ENCODE measurements around the gene LMX1B. TPM values are rescaled to one million over a fixed set of nuclear protein-coding genes. Genes with fewer than 3 reads are reported as not detected.

LMX1B gene
- total and polyA plus RNA-seq, 7 donors = 0.12 to 1.4 (median 0.16) TPM; not detected in 2

- peaks cover 7 to 82% (median 38%) of the 10 kb centered on the region in 3 donors for H3K27me3 ChIP-seq
- H3K9me3 ChIP-seq = no peaks in the 10 kb centered on the region
- intact Hi-C loops (cut with DNase I) = no loop called here
- peaks cover 0 to 19% (median 12%) of the 10 kb centered on the region in 4 donors for H3K4me1 ChIP-seq
- no peaks in the 10 kb centered on the region for H3K36me3 ChIP-seq
- DNase-seq = no peak
- H3K4me3 ChIP-seq = no peak overlapping the region
- 61 to 80% methylated on average over 3 of the region's 3 CpGs for WGBS, 2 donors
- TF ChIP-seq POLR2A (IDR thresholded peaks at IDR 0.05) (no peak), POLR2AphosphoS5 (IDR thresholded peaks at IDR 0.05) (no peak), CTCF (IDR thresholded peaks at IDR 0.05) (no peak), EP300 (IDR thresholded peaks at IDR 0.05) (no peak)
- H3K27ac ChIP-seq = no peak overlapping the region
Measured at GRCh38 chr9:126668058-126668457, 54.3 kb downstream of the LMX1B start.

GRCh38 chr9:126669108-126669507, 55.4 kb downstream of the LMX1B start:
- no peak for DNase-seq
- peaks cover 0 to 13% (median 9%) of the 10 kb centered on the region in 4 donors for H3K4me1 ChIP-seq
- no peaks in the 10 kb centered on the region for H3K36me3 ChIP-seq
- 42 to 73% methylated on average over 14 of the region's 14 CpGs for WGBS, 2 donors
- H3K27ac ChIP-seq = no peak overlapping the region
- peaks cover 10 to 82% (median 42%) of the 10 kb centered on the region in 3 donors for H3K27me3 ChIP-seq
- no peak overlapping the region for H3K4me3 ChIP-seq
- no peaks in the 10 kb centered on the region for H3K9me3 ChIP-seq
- TF ChIP-seq EP300 (IDR thresholded peaks at IDR 0.05) (no peak), CTCF (IDR thresholded peaks at IDR 0.05) (no peak), POLR2AphosphoS5 (IDR thresholded peaks at IDR 0.05) (no peak), POLR2A (IDR thresholded peaks at IDR 0.05) (no peak)
- intact Hi-C loops (cut with DNase I) = no loop called here

GRCh38 chr9:126670270-126670669, 56.5 kb downstream of the LMX1B start:
- H3K27ac ChIP-seq = no peak overlapping the region
- H3K27me3 ChIP-seq = peaks cover 17 to 82% (median 47%) of the 10 kb centered on the region in 3 donors
- TF ChIP-seq CTCF (IDR thresholded peaks at IDR 0.05) (no peak), POLR2AphosphoS5 (IDR thresholded peaks at IDR 0.05) (no peak), POLR2A (IDR thresholded peaks at IDR 0.05) (no peak), EP300 (IDR thresholded peaks at IDR 0.05) (no peak)
- H3K36me3 ChIP-seq = no peaks in the 10 kb centered on the region
- intact Hi-C loops (cut with DNase I) = no loop called here
- H3K4me3 ChIP-seq = no peak overlapping the region
- peaks cover 0 to 5% (median 4%) of the 10 kb centered on the region in 4 donors for H3K4me1 ChIP-seq
- H3K9me3 ChIP-seq = no peaks in the 10 kb centered on the region
- DNase-seq = no peak
- WGBS, 2 donors = 74 to 88% methylated on average over 12 of the region's 12 CpGs

GRCh38 chr9:126671381-126671831, 57.7 kb downstream of the LMX1B start:
- Histone ChIP-seq H3K27me3 (peaks cover 16 to 80% (median 48%) of the 10 kb centered on the region in 3 donors), H3K27ac (no peak overlapping the region), H3K9me3 (no peaks in the 10 kb centered on the region), H3K4me3 (no peak overlapping the region), H3K36me3 (no peaks in the 10 kb centered on the region), H3K4me1 (no peaks in the 10 kb centered on the region)
- 12 to 18% methylated on average over 20 of the region's 20 CpGs for WGBS, 2 donors
- DNase-seq = no peak
- intact Hi-C loops (cut with DNase I) = no loop called here
- TF ChIP-seq POLR2AphosphoS5 (IDR thresholded peaks at IDR 0.05) (no peak), EP300 (IDR thresholded peaks at IDR 0.05) (no peak), POLR2A (IDR thresholded peaks at IDR 0.05) (no peak), CTCF (IDR thresholded peaks at IDR 0.05) (no peak)

- H3K9me3 ChIP-seq = no peaks in the 10 kb centered on the region
- H3K27me3 ChIP-seq = peaks cover 21 to 86% (median 53%) of the 10 kb centered on the region in 3 donors
- TF ChIP-seq CTCF (IDR thresholded peaks at IDR 0.05) = no peak
- DNase-seq = no peak
- H3K36me3 ChIP-seq = no peaks in the 10 kb centered on the region
- H3K27ac ChIP-seq = no peak overlapping the region
- no peak overlapping the region for H3K4me3 ChIP-seq
- 56 to 61% methylated on average over 6 of the region's 6 CpGs for WGBS, 2 donors
- intact Hi-C loops (cut with DNase I) = no loop called here
- no peaks in the 10 kb centered on the region for H3K4me1 ChIP-seq
Measured at GRCh38 chr9:126671983-126672382, 58.3 kb downstream of the LMX1B start.

Measured in sigmoid colon (tissue), 7 donors.